Mucosa of gallbladder (tissue), 1 donor: ENCODE results near the gene ZNF687. TPM values are rescaled to one million over a fixed set of nuclear protein-coding genes. Genes with fewer than 3 reads are reported as not detected.

Experiments used
- DNase-seq: peaks from one replicate; pipeline ENCODE4 v3.0.0-alpha.2; 2020; ENCODE audit warnings: low spot score
- total RNA-seq: library from RNA; stranded (reverse); gene quantifications from one replicate; pipeline ENCODE4 v1.2.1, GENCODE V29; 2021
- donor health status: DM: no; HTN: no; CAD: no.

Gene ZNF687
- total RNA-seq, 1 donor from 2014 or later: 40.4 TPM

DNA sequence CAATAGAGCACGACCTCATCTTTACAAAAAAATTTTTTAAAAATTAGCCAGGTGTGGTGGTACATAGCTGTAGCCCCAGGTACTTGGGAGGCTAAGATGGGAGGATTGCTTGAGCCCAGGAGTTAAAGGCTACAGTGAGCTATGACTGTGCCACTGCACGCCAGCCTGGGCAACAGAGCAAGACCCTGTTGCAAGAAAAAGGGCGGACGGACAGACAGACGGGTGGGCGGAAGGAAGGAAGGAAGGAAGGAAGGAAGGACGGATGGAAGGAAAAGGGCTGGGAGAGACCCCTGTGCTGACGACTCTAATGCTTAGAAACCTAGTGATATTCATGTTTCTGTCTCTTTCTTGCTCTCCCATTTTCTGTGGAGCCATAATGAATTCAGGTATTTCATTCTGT lies 30.7 kb downstream of the ZNF687 start:
- DNase-seq: no peak

DNA sequence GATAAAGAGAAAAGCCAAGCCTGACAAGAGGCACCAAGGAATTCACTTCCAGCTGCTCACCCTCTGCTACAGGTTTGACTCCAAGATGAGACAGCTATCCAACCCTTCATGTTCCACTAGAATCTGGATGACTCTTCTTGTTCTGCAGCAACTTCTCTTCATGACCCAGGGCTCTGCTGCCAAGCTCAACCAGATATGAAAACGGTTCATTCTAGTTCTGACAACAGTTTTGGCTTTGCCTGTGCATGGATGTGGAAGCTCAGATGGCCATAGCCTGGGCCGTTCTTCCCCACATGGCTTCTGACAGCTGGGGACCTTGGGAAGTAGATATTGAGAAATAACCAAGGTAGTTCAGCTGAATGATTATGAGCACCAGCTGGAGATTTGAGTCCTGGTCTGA lies 31.4 kb downstream of the ZNF687 start:
- DNase-seq: no peak

DNA sequence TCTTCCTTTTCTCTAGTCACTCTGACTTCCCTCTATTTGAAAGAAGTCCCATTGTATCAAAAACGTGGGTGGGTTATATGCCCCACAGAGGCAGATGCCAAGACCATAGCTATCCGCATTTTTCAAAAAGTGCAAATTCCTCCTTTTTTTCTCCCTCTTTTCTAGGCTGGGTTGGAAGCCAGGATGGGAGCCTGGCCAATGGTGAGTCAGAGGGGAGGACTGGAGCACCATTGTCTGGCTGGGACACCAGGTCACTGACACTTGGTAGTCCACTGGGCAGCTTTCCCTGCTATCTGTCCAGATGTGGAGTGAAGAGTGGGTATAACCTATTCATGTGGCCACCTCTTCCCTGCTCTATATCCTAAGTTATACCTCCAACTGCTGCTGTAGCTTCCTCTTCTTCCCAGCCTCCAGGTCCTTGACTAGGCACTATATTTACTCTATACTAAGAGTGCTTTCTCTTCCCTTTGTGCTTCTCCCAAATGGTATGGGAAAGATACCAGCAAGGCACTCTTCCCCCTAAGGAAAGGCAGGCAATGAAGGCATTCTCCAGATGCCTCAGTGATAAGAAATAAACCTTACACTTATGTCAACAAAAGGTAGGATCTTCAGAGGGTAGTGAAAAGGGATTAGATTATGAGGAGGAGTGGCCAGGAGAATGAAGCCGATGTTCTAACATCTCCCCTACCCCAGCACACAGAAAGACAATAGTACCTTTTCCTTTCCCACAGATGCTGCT lies 32.2 kb downstream of the ZNF687 start:
- peak; percentile 70 for DNase-seq

DNA sequence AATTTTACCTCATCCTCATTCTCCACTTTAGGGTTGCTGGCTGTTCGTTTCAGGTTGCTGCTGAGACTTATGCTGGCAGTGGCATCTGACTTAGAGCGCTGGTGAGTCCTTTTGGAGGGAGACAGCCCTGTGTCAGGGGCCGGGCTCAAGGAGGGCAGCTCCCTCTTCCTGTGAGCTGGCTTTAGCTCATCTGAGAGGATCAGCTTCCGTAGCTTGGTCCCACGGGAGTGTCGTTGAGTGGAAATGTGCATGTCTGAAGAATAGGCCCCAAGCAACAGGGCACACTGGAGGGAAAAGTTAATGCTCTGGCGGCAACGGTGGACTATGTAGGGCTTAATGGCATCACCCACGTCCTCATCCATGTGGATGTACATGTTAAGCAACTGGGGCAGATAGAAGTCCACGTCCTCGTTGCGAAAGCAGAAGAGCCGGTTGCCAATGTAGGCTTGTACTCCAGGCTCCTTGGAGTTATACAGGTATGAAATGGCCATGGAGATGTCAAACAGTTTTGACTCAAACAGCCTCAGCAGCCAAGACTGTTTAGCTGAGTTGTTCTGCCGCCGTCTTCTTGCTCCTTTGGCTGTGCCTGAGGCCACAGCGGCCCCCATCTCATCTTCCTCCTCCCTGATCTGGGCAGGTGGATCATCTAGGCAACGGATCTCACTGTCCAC lies 33.6 kb downstream of the ZNF687 start:
- DNase-seq: no peak

DNA sequence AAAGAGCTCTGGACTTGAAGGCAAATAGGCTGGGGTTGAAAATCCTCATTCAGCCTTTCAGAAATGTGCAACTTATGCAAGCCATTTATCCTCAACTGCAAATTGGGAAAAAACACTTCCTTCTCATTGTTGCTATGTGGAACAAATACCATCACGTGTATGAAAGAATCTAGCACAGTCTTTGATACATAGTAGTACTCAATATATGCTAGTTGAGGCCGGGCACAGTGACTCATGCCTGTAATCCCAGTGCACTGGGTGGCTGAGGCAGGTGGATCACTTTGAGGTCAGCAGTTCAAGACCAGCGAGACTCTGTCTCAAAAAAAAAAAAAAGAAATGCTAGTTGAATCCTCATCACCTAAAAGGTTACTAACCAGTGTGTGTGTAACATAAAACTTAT lies 36.9 kb downstream of the ZNF687 start:
- no peak for DNase-seq

DNA sequence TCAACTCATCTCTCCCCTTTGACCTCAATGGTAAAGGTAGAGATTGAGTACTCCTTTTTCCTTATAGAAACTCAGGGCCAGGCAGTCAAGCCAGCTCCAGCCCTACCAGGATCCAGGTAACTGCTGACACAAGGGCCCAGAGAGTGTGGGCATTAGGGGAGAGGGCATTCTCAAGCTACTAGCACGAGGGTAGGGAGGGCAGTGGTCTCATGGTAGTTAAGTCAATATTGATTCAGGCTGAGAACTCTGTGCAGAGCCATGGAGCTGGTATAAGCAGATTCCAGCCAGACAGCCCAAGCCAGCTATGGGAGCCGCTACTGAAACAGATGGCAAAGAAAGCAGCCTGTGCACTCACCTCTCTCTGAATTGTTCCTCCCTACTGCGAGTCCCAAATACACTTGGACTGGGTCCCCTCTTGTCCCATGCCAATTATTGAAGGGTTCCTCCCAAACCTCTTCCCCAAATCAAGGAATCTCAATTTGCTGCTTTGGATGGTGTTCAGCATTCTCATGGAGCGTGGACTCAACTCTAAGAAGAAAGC lies 42.4 kb downstream of the ZNF687 start:
- DNase-seq: no peak

DNA sequence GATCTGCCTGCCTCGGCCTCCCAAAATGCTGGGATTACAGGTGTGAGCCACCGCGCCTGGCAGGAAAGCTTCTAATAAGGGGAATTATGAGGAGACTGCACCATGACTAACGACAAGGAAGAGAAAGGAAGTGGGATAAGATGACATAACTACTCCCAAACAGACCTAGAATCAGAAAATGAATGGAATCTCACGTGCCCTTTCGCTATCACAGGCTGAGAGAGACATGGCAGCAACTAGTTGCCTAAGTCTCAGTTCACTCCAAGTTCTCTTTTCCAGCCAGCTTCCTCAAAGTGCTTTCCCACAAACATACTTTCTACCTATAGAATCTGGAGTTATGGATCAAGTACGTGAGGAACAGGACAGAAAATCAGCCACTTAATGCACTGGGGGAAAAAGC lies 43.1 kb downstream of the ZNF687 start:
- DNase-seq: no peak

DNA sequence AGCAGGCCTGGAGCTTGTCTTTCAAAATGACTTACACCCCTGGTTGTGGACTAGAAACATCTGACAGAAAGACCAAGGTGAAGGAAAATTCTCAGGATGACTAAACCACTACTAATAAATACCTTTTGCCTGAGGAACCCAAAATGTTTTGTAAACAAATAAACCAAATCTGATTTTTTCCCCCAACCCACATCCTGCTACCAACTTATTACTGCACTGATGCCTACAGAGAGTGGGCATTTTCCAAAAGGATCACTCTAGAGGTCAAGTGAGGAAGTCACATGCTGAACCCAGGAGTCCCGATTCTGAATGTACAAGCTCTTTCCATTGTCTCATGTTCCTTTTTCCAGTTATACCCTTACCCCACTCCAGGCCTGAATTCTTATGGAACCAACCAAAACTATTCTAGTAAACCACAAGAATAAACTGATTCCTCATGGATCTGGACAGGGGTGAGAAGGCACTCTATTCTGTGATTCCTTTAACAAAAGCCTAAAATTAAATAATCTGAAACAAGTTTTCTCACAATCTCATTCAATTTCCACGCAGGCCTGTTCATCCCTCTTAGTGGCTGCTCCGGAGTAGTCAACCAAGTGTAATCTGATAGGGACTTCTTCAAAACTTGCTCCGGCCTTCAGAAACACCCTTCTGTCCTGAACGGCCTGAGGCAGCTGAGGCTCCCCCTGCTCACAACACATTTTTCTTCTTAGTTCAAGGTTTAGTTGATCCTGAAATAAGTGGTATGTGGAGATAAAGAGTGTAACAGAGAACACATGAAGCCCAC lies 43.7 kb downstream of the ZNF687 start:
- DNase-seq: no peak

DNA sequence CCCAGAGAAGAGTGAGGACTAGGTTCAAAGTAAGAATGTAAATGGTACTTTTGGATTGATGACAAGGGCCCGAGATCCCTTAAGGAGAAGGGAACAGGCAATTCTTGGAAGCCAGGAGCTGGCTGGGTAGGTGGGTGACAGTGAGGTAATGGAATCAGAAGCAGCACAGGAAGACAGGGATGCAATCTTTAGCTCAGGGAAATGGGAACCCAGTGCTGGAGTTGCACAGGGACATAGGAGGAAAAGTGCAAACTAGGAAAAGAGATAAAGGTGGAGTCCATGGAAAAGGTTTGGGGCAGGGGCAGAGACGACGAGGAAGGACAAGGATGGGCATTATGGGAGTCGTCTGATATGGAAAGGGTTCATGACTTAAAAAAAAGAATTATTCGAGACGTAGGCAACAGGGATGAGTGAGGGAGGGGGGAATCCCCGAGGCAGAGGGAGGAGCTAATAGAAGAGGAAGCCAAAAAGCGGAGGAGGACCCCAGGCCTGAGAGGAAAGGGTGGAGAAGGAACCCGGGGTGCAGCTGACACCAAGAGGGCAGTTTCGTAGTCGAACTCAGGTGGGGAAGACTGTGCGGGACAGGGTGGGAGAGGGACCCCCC lies 44.6 kb downstream of the ZNF687 start:
- DNase-seq: peak; percentile 43

DNA sequence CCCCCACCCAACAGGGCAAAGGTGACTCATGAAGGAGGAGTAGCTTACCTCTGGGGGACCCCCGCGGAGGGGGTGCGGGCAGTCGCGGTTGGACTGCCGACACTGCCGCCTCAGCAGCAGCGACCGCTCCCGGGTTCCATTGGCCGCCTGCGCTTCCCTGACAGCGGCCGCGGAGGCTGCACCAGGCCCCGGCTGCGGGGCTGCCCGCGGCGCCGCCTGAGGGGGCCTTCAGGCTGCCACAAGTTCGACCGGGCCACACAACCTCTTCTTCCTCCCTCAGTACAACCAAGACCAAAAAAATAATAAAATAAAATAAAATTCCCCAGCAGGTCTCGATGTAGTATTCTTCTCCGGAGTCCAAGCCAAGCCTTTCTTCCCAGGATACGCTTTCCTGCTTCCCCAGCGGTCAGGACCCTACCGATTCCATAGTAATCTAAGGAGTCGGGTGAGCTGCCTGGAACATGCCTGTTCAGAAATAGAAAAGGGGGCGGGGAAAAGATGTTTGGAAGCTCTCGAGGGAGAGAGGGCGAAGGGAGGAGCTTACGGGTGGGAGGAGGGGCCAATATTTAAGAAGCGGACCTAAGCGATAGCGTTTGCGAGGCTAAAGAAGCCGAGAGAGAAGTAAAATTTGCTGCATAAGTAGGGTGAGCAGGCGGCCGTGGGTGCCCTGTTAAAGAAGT lies 45.3 kb downstream of the ZNF687 start, which contains the start of gene PI4KB:
Gene PI4KB (minus strand): TSS at position 194 of the 680 bp plus-strand sequence. CDS start 10,935 bp downstream, outside the sequence.
- peak; percentile 97 for DNase-seq

DNA sequence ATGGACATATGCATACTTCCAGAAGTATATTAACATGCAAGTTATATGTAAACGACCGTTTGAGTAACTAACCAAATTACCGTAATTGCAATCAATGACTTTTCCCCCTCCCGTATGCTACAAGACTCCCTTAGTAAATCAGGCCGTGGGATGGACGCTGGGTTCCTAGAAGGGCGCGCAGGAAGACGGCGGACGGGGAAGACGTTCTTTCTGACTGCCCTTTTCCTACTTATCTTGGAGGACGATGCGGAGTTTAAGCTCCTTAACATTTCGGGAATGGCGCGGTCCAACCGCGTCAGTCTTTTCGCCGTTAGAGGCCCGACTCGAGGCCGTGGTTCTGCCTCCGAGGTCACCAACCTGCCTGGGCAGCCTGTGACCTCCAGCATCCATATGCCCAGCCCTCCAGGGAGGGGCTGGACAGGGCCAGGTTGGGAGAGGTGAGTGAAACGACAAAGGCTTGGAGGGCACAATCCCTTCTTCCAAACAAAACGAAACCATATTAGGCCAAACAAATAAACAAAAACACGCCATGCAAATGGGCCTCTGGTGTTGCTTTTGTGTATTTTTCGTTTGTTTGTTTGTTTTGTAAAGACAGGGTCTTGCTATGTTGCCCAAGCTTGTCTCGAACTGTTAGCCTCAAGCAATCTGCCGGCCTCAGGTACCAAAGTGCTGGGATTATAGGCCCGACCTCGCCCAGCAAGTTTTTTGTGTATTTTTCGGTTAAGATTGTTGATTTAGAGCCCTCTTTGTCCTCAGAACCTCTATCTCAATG lies 46.0 kb downstream of the ZNF687 start:
- no peak for DNase-seq

DNA sequence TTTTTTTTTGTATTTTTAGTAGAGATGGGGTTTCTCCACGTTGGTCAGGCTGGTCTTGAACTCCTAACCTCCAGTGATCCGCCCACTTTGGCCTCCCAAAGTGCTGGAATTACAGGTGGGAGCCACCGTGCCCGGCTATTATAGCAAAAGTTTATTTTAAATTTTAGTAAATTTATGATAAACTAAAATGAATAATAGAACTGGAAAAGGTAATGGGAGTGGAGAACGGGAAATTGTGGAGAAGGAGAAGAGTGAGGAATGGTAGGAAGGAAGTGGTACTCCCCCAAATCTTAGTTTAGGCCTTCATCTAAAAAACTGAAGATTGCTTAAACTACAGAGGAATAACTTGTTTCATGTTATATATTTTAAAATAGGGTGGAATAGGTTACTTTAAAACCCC lies 52.7 kb downstream of the ZNF687 start:
- no peak for DNase-seq

DNA sequence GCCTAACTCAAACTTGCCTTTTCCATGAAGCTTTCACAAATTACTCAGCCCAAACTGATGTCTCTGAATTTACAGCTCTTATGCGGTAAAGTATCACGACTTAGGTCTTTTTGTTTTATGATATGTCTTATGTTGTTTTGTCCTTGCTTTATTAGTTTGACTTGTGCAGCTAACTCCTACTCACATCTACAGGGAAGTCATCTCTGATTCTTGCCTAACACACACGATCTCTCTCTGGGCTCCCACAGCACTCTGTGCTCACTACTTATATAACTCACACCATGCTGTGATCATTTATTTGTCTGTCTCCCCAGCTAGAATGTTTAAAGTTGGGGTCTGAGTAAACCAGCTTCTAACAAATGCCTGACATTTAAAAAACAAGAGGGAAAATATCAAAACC lies 54.5 kb downstream of the ZNF687 start:
- no peak for DNase-seq

DNA sequence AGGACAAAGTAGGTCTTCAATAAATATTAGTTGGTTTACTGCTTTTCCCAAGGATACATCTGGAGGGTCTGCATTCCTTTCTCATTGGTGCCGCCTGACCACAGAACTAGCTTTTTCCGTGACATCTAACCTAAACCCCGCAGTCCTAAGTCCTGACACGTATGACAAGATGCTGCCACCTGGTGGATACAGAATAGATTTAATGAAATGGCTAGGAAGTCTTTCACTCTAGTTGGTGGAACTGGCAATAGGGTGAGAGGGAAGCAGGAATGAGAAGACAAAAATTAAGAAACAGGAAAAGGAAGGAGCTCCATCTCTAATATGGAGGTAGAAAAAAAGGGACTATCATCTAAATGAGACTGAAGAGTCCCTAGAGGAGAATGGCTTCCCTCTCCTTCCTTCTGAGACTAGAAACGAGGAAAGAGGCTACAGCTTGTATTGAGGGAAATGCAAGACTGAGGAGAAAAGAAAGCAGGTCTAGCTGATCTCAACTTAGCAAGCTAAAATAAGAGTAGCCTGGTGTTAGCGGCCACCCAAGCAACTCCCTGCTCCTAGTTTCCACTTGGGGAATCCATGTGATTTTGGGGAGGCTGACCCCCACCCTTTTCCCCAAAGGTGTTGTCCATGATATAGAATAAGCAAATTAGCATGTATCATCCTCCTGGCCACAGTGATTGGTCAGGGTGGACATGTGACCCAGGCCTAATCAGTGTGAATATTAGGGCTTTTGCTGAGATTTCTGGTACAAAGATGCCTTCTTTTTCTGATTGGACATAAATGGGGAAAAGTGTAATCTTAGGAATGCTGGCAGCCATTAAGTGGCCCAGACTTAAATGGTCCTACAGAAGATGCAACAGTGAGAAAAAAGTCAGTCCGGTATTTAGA lies 59.0 kb downstream of the ZNF687 start:
- DNase-seq: peak; percentile 66

Other genes starting within 250 kb of the ZNF687 start
- 0.66 TPM for gene BNIPL, start 245.7 kb upstream of the ZNF687 start, total RNA-seq
- gene C1orf56, start 234.5 kb upstream of the ZNF687 start, total RNA-seq: 12.5 TPM
- 87.3 TPM for gene CDC42SE1, start 222.7 kb upstream of the ZNF687 start, total RNA-seq
- 3.6 TPM for gene MLLT11, start 221.9 kb upstream of the ZNF687 start, total RNA-seq
- 20.6 TPM for gene GABPB2, start 211.5 kb upstream of the ZNF687 start, total RNA-seq
- gene SEMA6C, start 135.7 kb upstream of the ZNF687 start, total RNA-seq: 9.1 TPM
- 4.6 TPM for gene TNFAIP8L2, start 125.7 kb upstream of the ZNF687 start, total RNA-seq
- gene LYSMD1, start 116.4 kb upstream of the ZNF687 start, total RNA-seq: 11.5 TPM
- gene SCNM1, start 116.2 kb upstream of the ZNF687 start, total RNA-seq: 36.4 TPM
- gene TMOD4, start 106.3 kb upstream of the ZNF687 start, total RNA-seq: 0.78 TPM
- gene VPS72, start 92.1 kb upstream of the ZNF687 start, total RNA-seq: 43.8 TPM
- 41.8 TPM for gene PIP5K1A, start 83.7 kb upstream of the ZNF687 start, total RNA-seq
- 125 TPM for gene PSMD4, start 27.6 kb upstream of the ZNF687 start, total RNA-seq
- 71.4 TPM for gene PI4KB, start 45.1 kb downstream of the ZNF687 start, total RNA-seq
- gene RFX5, start 65.0 kb downstream of the ZNF687 start, total RNA-seq: 50.9 TPM
- gene SELENBP1, start 90.4 kb downstream of the ZNF687 start, total RNA-seq: 180 TPM
- 195 TPM for gene PSMB4, start 117.3 kb downstream of the ZNF687 start, total RNA-seq
- 108 TPM for gene POGZ, start 177.2 kb downstream of the ZNF687 start, total RNA-seq
- 91.9 TPM for gene CGN, start 229.1 kb downstream of the ZNF687 start, total RNA-seq